ENCODE results near the gene SMS.

The SMS gene

GRCh38 chrX:21944136-21944615 lies 3.7 kb downstream of the SMS start:
- Histone ChIP-seq H4K20me1 (ENCODE audit: insufficient read depth) (no peaks in the 10 kb centered on the region), H3K4me2 (no peak overlapping the region), H3K4me3 (IDR thresholded peaks at IDR 0.05; ENCODE audit: insufficient read depth, low read depth, low read length) (no peak overlapping the region), H3K27ac (no peak overlapping the region), H3K36me3 (ENCODE audit: insufficient read depth) (no peaks in the 10 kb centered on the region), H2AFZ (ENCODE audit: low read depth) (no peak overlapping the region), H3K9ac (no peak overlapping the region), H3K79me2 (ENCODE audit: insufficient read depth, low read depth) (peaks cover 61% of the 10 kb centered on the region), H3K27me3 (ENCODE audit: insufficient read depth, low read depth) (no peaks in the 10 kb centered on the region), H3K4me1 (ENCODE audit: low read depth, poor library complexity, severe bottlenecking) (peaks cover 4% of the 10 kb centered on the region)
- no peak for TF ChIP-seq CTCF (conservative IDR thresholded peaks at IDR 0.05; ENCODE audit: low read depth, low read length)

DNA sequence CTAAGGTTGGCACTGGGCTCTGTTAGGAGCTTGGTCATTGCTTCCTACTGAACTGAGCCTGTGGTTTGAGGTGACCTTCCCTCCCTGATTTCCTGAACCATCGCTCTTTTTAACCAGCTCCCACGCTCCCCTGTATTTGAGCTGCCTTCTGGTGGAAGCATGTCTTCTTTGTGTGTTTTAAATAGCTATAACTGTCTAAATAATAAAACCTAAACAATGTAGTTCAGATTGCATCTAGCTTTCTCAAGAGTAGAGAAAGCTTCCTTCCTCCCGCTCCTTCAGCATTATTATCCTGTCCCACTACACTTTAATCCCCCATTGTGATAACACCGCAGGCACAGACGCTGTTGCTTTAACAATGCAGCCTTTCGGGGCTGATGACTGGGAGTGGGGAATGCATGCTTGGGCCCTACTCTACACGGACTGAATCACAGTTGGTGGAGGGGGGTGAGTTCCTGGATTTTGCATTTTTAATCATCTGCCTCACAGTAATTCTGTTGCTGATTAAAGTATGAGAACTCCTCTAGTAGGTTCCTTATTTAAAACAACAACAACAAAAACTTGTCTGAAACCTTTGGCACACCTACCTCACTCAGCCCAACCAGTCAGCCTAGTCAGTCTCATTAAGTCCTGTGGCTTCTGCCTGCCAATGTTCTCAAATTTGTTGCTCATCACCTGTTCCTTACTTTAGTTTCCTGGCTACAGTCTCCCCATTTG lies 6.6 kb downstream of the SMS start:
- H3K4me1 ChIP-seq (ENCODE audit: low read depth, poor library complexity, severe bottlenecking) = no peaks in the 10 kb centered on the region
- H3K27ac ChIP-seq = no peak overlapping the region
- H4K20me1 ChIP-seq (ENCODE audit: insufficient read depth) = no peaks in the 10 kb centered on the region
- H3K79me2 ChIP-seq (ENCODE audit: insufficient read depth, low read depth) = peaks cover 75% of the 10 kb centered on the region
- no peaks in the 10 kb centered on the region for H3K36me3 ChIP-seq (ENCODE audit: insufficient read depth)
- no peak overlapping the region for H2AFZ ChIP-seq (ENCODE audit: low read depth)
- TF ChIP-seq CTCF (conservative IDR thresholded peaks at IDR 0.05; ENCODE audit: low read depth, low read length) = no peak
- no peak overlapping the region for H3K9ac ChIP-seq
- H3K4me2 ChIP-seq = no peak overlapping the region
- H3K27me3 ChIP-seq (ENCODE audit: insufficient read depth, low read depth) = no peaks in the 10 kb centered on the region
- H3K4me3 ChIP-seq (IDR thresholded peaks at IDR 0.05; ENCODE audit: insufficient read depth, low read depth, low read length) = no peak overlapping the region

- H3K4me1 ChIP-seq (ENCODE audit: low read depth, poor library complexity, severe bottlenecking) = no peaks in the 10 kb centered on the region
Measured at GRCh38 chrX:21947671-21948070, 7.2 kb downstream of the SMS start.

DNA sequence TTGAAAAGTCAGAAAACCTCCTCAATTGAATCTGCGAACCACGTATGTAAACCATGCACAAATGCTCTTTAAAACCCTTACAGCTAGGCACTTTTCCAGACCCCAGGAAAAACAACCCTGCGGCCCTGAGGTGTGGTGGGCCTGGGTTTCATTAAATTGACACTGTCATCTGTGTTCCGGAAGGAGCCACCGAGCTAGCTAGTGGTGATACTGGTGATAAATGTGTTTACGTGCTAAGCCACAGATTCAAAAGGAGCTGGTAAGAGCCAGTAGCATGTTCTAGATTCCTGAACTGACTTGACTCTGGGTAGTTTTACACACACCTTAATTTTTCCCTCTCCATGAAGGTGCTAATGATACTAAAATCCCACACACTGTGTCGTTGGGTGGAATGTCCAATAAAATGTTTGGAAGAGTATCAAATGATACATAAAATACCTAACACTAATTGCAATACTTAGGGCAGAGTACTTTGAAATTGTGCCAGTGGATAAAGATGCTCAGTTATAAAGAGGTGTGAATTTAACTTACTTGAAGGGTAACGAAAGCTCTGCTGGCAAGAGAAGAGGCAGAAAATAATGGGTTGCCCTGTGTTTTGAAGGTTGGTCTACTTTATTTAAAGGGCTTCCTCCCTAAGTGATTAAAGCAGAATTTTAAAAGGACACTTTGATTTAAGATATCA lies 8.5 kb downstream of the SMS start:
- no peak overlapping the region for H3K4me3 ChIP-seq (IDR thresholded peaks at IDR 0.05; ENCODE audit: insufficient read depth, low read depth, low read length)
- H3K27me3 ChIP-seq (ENCODE audit: insufficient read depth, low read depth) = no peaks in the 10 kb centered on the region
- no peak for TF ChIP-seq CTCF (conservative IDR thresholded peaks at IDR 0.05; ENCODE audit: low read depth, low read length)
- H3K79me2 ChIP-seq (ENCODE audit: insufficient read depth, low read depth) = peaks cover 74% of the 10 kb centered on the region
- H2AFZ ChIP-seq (ENCODE audit: low read depth) = no peak overlapping the region
- H3K9ac ChIP-seq = no peak overlapping the region
- no peaks in the 10 kb centered on the region for H3K36me3 ChIP-seq (ENCODE audit: insufficient read depth)
- no peaks in the 10 kb centered on the region for H3K4me1 ChIP-seq (ENCODE audit: low read depth, poor library complexity, severe bottlenecking)
- no peak overlapping the region for H3K27ac ChIP-seq
- H4K20me1 ChIP-seq (ENCODE audit: insufficient read depth) = no peaks in the 10 kb centered on the region
- no peak overlapping the region for H3K4me2 ChIP-seq

More at GRCh38 chrX:21947671-21948070, 7.2 kb downstream of the SMS start:
- H3K27ac ChIP-seq = no peak overlapping the region
- no peak for TF ChIP-seq CTCF (conservative IDR thresholded peaks at IDR 0.05; ENCODE audit: low read depth, low read length)
- peaks cover 75% of the 10 kb centered on the region for H3K79me2 ChIP-seq (ENCODE audit: insufficient read depth, low read depth)
- H3K4me2 ChIP-seq = no peak overlapping the region
- no peak overlapping the region for H3K4me3 ChIP-seq (IDR thresholded peaks at IDR 0.05; ENCODE audit: insufficient read depth, low read depth, low read length)
- no peaks in the 10 kb centered on the region for H3K27me3 ChIP-seq (ENCODE audit: insufficient read depth, low read depth)
- no peaks in the 10 kb centered on the region for H4K20me1 ChIP-seq (ENCODE audit: insufficient read depth)
- no peak overlapping the region for H3K9ac ChIP-seq
- no peaks in the 10 kb centered on the region for H3K36me3 ChIP-seq (ENCODE audit: insufficient read depth)
- H2AFZ ChIP-seq (ENCODE audit: low read depth) = no peak overlapping the region
